Measurements from ENCODE around the gene TM4SF5. TPM values are rescaled to one million over a fixed set of nuclear protein-coding genes. Genes with fewer than 3 reads are reported as not detected.

The TM4SF5 gene
- total RNA-seq, 1 donor from 2014 or later, result not detected

DNA sequence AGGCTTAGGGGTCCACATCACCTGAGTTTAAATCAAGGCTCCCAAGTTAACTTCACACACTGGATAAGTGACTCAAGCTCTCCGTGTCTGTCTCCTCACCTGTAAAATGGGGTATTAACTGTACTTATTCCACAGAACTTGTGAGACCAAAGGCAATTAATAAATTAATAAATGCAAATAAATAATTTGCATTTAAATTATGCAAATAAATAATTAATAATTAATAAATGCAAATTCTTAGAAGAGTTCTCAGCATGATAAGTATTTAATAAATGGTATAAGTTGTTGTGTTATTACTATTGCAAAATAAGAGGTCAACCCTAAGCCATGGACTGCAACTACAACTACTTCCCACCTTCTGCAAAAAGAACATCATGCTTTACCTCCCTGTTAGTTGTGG, 18.3 kb upstream of the TM4SF5 start:
- H3K27me3 Mint-ChIP-seq (ENCODE audit: low read depth, unreplicated experiment), result peaks cover 32% of the 10 kb centered on the region
- no peak for TF ChIP-seq CTCF (IDR thresholded peaks at IDR 0.05; ENCODE audit: insufficient read depth, low read depth, low read length)
- TF ChIP-seq EZH2 (IDR thresholded peaks at IDR 0.05; ENCODE audit: insufficient read depth, low read length), result no peak
- H4K20me1 ChIP-seq (ENCODE audit: insufficient read depth, low read length), result no peaks in the 10 kb centered on the region
- no peak overlapping the region for H3K27ac ChIP-seq (ENCODE audit: low read depth, low read length)
- FAIRE-seq (no peak), DNase-seq (ENCODE audit: low read depth) (no peak)
- no peak overlapping the region for H3K9ac ChIP-seq (ENCODE audit: low read length)
- no peaks in the 10 kb centered on the region for H3K36me3 ChIP-seq (ENCODE audit: insufficient read depth, low read length)
- H3K4me3 Mint-ChIP-seq (ENCODE audit: unreplicated experiment), result no peak overlapping the region
- H3K4me1 Mint-ChIP-seq (ENCODE audit: low read depth, unreplicated experiment), result no peaks in the 10 kb centered on the region
- H3K9me3 Mint-ChIP-seq (ENCODE audit: unreplicated experiment), result no peaks in the 10 kb centered on the region
- H2AFZ ChIP-seq (ENCODE audit: low read depth, low read length), result no peak overlapping the region
- no peaks in the 10 kb centered on the region for H3K36me3 Mint-ChIP-seq (ENCODE audit: low read depth, unreplicated experiment)
- H3K9me3 ChIP-seq (ENCODE audit: insufficient read depth, low read depth, low read length), result no peaks in the 10 kb centered on the region
- H3K27me3 ChIP-seq (ENCODE audit: insufficient read depth, low read length), result peaks cover 23% of the 10 kb centered on the region
- H3K4me2 ChIP-seq (ENCODE audit: low read length), result no peak overlapping the region
- no peak overlapping the region for H3K4me3 ChIP-seq (ENCODE audit: insufficient read depth, low read depth, low read length)
- H3K27ac Mint-ChIP-seq (ENCODE audit: unreplicated experiment), result no peak overlapping the region
- no peaks in the 10 kb centered on the region for H3K4me1 ChIP-seq (ENCODE audit: insufficient read depth, low read length)
- no peaks in the 10 kb centered on the region for H3K79me2 ChIP-seq (ENCODE audit: insufficient read depth, low read length)

DNA sequence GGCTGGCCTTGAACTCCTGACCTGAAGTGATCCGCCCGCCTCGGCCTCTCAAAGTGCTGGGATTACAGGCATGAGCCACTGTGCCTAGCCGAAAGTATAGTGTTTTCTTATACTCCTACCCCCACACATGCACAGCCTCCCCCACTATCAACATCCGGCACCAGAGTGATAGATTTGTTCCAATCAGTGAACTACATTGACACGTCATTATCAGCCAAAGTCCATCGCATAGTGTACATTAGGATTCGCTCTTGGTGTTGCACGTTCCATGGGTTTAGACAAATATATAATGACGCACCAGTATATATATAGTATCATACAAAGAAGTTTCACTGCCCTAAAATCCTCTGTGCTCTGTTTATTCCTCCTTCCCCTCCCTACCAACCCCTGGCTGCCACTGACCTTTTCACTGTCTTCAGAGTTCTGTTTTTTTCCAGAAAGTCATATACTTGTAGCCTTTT, 11.9 kb upstream of the TM4SF5 start:
- no peaks in the 10 kb centered on the region for H3K4me1 ChIP-seq (ENCODE audit: insufficient read depth, low read length)
- Mint-ChIP-seq H3K4me3 (ENCODE audit: unreplicated experiment) (no peak overlapping the region), H3K9me3 (ENCODE audit: unreplicated experiment) (no peaks in the 10 kb centered on the region), H3K4me1 (ENCODE audit: low read depth, unreplicated experiment) (no peaks in the 10 kb centered on the region), H3K27ac (ENCODE audit: unreplicated experiment) (no peak overlapping the region), H3K36me3 (ENCODE audit: low read depth, unreplicated experiment) (no peaks in the 10 kb centered on the region), H3K27me3 (ENCODE audit: low read depth, unreplicated experiment) (peaks cover 19% of the 10 kb centered on the region)
- H3K4me2 ChIP-seq (ENCODE audit: low read length), result no peak overlapping the region
- no peak overlapping the region for H2AFZ ChIP-seq (ENCODE audit: low read depth, low read length)
- H3K36me3 ChIP-seq (ENCODE audit: insufficient read depth, low read length), result no peaks in the 10 kb centered on the region
- TF ChIP-seq CTCF (IDR thresholded peaks at IDR 0.05; ENCODE audit: insufficient read depth, low read depth, low read length) (no peak), EZH2 (IDR thresholded peaks at IDR 0.05; ENCODE audit: insufficient read depth, low read length) (no peak)
- FAIRE-seq, result no peak
- no peaks in the 10 kb centered on the region for H4K20me1 ChIP-seq (ENCODE audit: insufficient read depth, low read length)
- H3K4me3 ChIP-seq (ENCODE audit: insufficient read depth, low read depth, low read length), result no peak overlapping the region
- no peaks in the 10 kb centered on the region for H3K79me2 ChIP-seq (ENCODE audit: insufficient read depth, low read length)
- H3K9me3 ChIP-seq (ENCODE audit: insufficient read depth, low read depth, low read length), result no peaks in the 10 kb centered on the region
- peaks cover 5% of the 10 kb centered on the region for H3K27me3 ChIP-seq (ENCODE audit: insufficient read depth, low read length)
- no peak for DNase-seq (ENCODE audit: low read depth)
- no peak overlapping the region for H3K27ac ChIP-seq (ENCODE audit: low read depth, low read length)
- H3K9ac ChIP-seq (ENCODE audit: low read length), result no peak overlapping the region

DNA sequence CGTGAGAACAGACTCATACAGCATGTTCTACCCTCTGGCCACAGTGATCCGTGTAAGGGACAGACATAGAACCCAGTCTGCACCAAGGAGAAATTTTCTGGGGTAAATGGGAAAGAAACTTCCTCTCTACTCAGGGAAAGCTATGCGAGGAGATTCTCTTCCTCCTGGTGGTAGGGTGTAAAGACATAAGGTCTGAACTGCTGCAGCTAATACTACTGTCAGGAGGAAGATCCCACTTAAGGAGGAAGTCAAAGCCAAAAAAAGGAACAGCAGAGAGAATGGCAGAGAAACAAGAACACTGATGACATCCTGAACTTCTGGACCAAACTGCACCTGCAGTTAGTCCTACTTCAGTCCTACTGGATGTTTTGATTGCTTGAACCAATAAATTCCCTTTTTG, 7.1 kb upstream of the TM4SF5 start:
- Mint-ChIP-seq H3K4me1 (ENCODE audit: low read depth, unreplicated experiment) (no peaks in the 10 kb centered on the region), H3K27ac (ENCODE audit: unreplicated experiment) (no peak overlapping the region)
- FAIRE-seq, result no peak

More for the DNA sequence above, 7.1 kb upstream of the TM4SF5 start:
- Histone ChIP-seq H3K4me3 (ENCODE audit: insufficient read depth, low read depth, low read length) (no peak overlapping the region), H3K27ac (ENCODE audit: low read depth, low read length) (no peak overlapping the region), H3K4me2 (ENCODE audit: low read length) (no peak overlapping the region), H4K20me1 (ENCODE audit: insufficient read depth, low read length) (no peaks in the 10 kb centered on the region), H3K9me3 (ENCODE audit: insufficient read depth, low read depth, low read length) (no peaks in the 10 kb centered on the region), H3K36me3 (ENCODE audit: insufficient read depth, low read length) (no peaks in the 10 kb centered on the region), H2AFZ (ENCODE audit: low read depth, low read length) (no peak overlapping the region), H3K79me2 (ENCODE audit: insufficient read depth, low read length) (no peaks in the 10 kb centered on the region), H3K27me3 (ENCODE audit: insufficient read depth, low read length) (peaks cover 5% of the 10 kb centered on the region), H3K4me1 (ENCODE audit: insufficient read depth, low read length) (no peaks in the 10 kb centered on the region), H3K9ac (ENCODE audit: low read length) (no peak overlapping the region)
- TF ChIP-seq EZH2 (IDR thresholded peaks at IDR 0.05; ENCODE audit: insufficient read depth, low read length) (no peak), CTCF (IDR thresholded peaks at IDR 0.05; ENCODE audit: insufficient read depth, low read depth, low read length) (no peak)
- Mint-ChIP-seq H3K4me3 (ENCODE audit: unreplicated experiment) (no peak overlapping the region), H3K36me3 (ENCODE audit: low read depth, unreplicated experiment) (no peaks in the 10 kb centered on the region), H3K9me3 (ENCODE audit: unreplicated experiment) (no peaks in the 10 kb centered on the region), H3K27me3 (ENCODE audit: low read depth, unreplicated experiment) (peaks cover 18% of the 10 kb centered on the region)
- no peak for DNase-seq (ENCODE audit: low read depth)

All from astrocyte (in vitro differentiated cells and primary cell).